Chondrocyte (in vitro differentiated cells): ENCODE data around the gene RUSC2. TPM values are rescaled to one million over a fixed set of nuclear protein-coding genes. Genes with fewer than 3 reads are reported as not detected.

Experiments used
- DNase-seq: peaks from one replicate; pipeline ENCODE4 v3.0.0; 2021; ENCODE audit warnings: mixed read lengths, low spot score
- H3K27ac Mint-ChIP-seq: one replicate; pipeline ENCODE4 v1.8.0; 2021; ENCODE audit warnings: mild to moderate bottlenecking, moderate library complexity, mixed read lengths; ENCODE audit not compliant: unreplicated experiment
- H3K27me3 Mint-ChIP-seq: 2 replicates; pipeline ENCODE4 v1.8.0; 2021; ENCODE audit warnings: low read depth, mixed read lengths
- H3K36me3 Mint-ChIP-seq: 2 replicates; pipeline ENCODE4 v1.8.0; 2021; ENCODE audit warnings: low read depth, mixed read lengths
- H3K4me1 Mint-ChIP-seq: 2 replicates; pipeline ENCODE4 v1.8.0; 2021; ENCODE audit warnings: low read depth, mild to moderate bottlenecking, mixed read lengths
- H3K4me3 Mint-ChIP-seq: one replicate; pipeline ENCODE4 v1.8.0; 2021; ENCODE audit warnings: mild to moderate bottlenecking, moderate library complexity, mixed read lengths; ENCODE audit not compliant: unreplicated experiment
- H3K9me3 Mint-ChIP-seq: 2 replicates; pipeline ENCODE4 v1.8.0; 2021; ENCODE audit warnings: low read depth, mixed read lengths
- total RNA-seq: library from RNA; stranded (reverse); gene quantifications from 3 replicates; pipeline ENCODE4 v1.2.1, GENCODE V29; 2021
- TF ChIP-seq, protein P1 (sequence below): fragments of 200-600 bp; sonication (generic); IDR thresholded peaks from 2 replicates; pipeline ENCODE4 v1.5.0; 2021; ENCODE audit warnings: antibody characterized with exemption, mild to moderate bottlenecking, moderate library complexity

RUSC2 gene
- total RNA-seq, 1 donor from 2014 or later = 96.3 TPM

DNA sequence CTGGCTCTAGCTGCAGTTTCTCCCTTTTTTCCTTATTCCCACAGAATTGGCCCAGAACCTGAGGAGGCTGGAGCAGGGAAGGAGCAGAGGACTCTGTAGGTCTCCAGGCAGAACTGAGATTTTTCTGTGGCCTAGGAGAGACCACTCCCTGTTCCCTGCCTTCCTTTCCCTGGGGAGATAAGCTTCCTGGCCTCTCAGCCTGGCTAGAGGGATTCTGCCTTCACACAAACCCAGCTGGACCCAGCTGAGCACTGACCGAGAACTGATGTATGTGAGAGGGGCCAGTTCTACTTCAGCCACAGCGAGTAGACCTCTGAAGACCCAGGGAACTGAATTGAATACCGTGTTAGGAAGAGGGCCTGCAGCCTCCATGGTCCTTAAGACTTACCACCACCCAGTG is 48.0 kb downstream of the RUSC2 start:
- H3K4me1 Mint-ChIP-seq = peaks cover 76% of the 10 kb centered on the region
- H3K27ac Mint-ChIP-seq = peak overlapping the region; percentile 97
- DNase-seq = no peak

DNA sequence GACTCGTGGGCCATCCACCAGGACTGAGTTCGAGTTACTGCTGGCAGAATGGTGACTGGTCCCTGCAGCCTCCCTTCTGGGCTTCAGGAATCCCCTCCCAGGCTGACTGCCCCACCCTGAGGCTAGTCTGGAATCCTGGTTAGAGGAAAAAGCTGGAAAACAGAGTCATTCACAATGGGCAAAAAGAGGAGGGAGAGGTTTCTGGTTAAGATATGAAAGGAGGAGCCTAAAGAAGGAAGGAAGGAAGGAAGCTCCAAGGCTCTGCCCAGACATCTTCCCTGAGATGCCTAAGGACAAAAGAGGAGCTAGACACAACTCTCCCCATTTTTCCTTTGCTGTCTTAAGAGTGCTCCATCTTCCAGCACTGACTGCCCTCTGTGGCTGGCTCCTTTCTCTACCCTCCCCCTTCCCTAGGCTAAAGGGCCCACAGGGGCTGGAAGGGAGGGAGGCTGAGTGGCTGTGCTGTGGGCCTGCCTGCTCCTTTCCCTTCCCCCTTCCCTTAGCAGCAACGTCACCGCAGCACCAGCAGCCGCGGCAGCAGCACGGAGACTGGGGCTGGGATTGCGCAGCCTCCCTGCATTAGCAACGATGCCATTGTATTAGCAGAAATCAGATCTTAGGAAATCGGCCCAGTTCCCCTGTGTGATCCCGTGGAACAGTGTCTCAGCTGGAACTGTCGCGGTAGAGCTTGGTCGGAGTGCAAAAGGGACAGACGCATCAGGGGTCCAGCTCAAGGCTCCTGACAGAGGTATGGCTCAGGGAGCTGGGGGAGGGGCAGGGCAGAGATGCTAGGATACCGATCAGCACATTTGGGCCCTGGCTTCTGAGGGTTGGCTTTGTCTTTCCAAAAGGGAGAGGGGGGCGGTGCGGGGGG is 48.7 kb downstream of the RUSC2 start:
- peak overlapping the region; percentile 97 for H3K27ac Mint-ChIP-seq
- TF ChIP-seq, protein P1, sequence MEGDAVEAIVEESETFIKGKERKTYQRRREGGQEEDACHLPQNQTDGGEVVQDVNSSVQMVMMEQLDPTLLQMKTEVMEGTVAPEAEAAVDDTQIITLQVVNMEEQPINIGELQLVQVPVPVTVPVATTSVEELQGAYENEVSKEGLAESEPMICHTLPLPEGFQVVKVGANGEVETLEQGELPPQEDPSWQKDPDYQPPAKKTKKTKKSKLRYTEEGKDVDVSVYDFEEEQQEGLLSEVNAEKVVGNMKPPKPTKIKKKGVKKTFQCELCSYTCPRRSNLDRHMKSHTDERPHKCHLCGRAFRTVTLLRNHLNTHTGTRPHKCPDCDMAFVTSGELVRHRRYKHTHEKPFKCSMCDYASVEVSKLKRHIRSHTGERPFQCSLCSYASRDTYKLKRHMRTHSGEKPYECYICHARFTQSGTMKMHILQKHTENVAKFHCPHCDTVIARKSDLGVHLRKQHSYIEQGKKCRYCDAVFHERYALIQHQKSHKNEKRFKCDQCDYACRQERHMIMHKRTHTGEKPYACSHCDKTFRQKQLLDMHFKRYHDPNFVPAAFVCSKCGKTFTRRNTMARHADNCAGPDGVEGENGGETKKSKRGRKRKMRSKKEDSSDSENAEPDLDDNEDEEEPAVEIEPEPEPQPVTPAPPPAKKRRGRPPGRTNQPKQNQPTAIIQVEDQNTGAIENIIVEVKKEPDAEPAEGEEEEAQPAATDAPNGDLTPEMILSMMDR = peak; percentile 7
- no peak for DNase-seq
- H3K4me3 Mint-ChIP-seq = peak overlapping the region; percentile 75
- no peaks in the 10 kb centered on the region for H3K27me3 Mint-ChIP-seq
- peaks cover 73% of the 10 kb centered on the region for H3K4me1 Mint-ChIP-seq
- no peaks in the 10 kb centered on the region for H3K9me3 Mint-ChIP-seq
- peaks cover 12% of the 10 kb centered on the region for H3K36me3 Mint-ChIP-seq

More for the DNA sequence above, 48.0 kb downstream of the RUSC2 start:
- TF ChIP-seq, protein P1 = no peak
- Mint-ChIP-seq H3K27me3 (no peaks in the 10 kb centered on the region), H3K9me3 (no peaks in the 10 kb centered on the region), H3K36me3 (peaks cover 12% of the 10 kb centered on the region), H3K4me3 (no peak overlapping the region)

Other genes with a start within 250 kb of the RUSC2 start
- gene TESK1, start 115.2 kb downstream of the RUSC2 start, total RNA-seq = 50.7 to 54.7 TPM (median 54.3 TPM) in 3 replicates
- 0.51 to 1.1 TPM (median 1.1 TPM) in 3 replicates for gene CD72, start 128.3 kb downstream of the RUSC2 start, total RNA-seq
- gene SIT1, start 160.8 kb downstream of the RUSC2 start, total RNA-seq = not detected in 3 replicates
- 11,782 to 13,339 TPM (median 12,386 TPM) in 3 replicates for gene RMRP, start 167.9 kb downstream of the RUSC2 start, total RNA-seq
- gene CCDC107, start 168.2 kb downstream of the RUSC2 start, total RNA-seq = 31.1 to 55.2 TPM (median 52.2 TPM) in 3 replicates
- gene ARHGEF39, start 175.1 kb downstream of the RUSC2 start, total RNA-seq = 0.79 to 2.3 TPM (median 0.85 TPM) in 3 replicates
- 2.9 to 3.6 TPM in 2 of 3 replicates, not detected in the other for gene CA9, start 183.8 kb downstream of the RUSC2 start, total RNA-seq
- gene TPM2, start 199.8 kb downstream of the RUSC2 start, total RNA-seq = 498 to 2,023 TPM (median 2,016 TPM) in 3 replicates
- 490 to 684 TPM (median 655 TPM) in 3 replicates for gene TLN1, start 242.1 kb downstream of the RUSC2 start, total RNA-seq
- gene CREB3, start 242.6 kb downstream of the RUSC2 start, total RNA-seq = 55.5 to 63.4 TPM (median 56.7 TPM) in 3 replicates